Adrenal gland (tissue), 5 donors: ENCODE measurements around the gene CANX.

Experiments used
- CTCF ChIP-seq, 6 experiments: fragments of 450-650 bp in 4 of 6; fragments of 200-600 bp in 2 of 6; sonication (generic) in 1 of 6; IDR thresholded peaks; 1 replicate in 5 of 6; 2 replicates in 1 of 6; pipeline versions ENCODE4 v1.5.1 to v1.8.0; 2016 to 2021; ENCODE audit warnings: antibody characterized with exemption in 6 of 6, mild to moderate bottlenecking in 2 of 6, moderate library complexity in 1 of 6
- POLR2A ChIP-seq, 2 donors: fragments of 450-650 bp; IDR thresholded peaks; one replicate each; pipeline ENCODE4 v1.6.1; 2017; ENCODE audit warnings: antibody characterized with exemption in 2 of 2, mild to moderate bottlenecking in 2 of 2, moderate library complexity in 1 of 2
- donor health status: DM: no; HTN: no; CAD: no.

DNA sequence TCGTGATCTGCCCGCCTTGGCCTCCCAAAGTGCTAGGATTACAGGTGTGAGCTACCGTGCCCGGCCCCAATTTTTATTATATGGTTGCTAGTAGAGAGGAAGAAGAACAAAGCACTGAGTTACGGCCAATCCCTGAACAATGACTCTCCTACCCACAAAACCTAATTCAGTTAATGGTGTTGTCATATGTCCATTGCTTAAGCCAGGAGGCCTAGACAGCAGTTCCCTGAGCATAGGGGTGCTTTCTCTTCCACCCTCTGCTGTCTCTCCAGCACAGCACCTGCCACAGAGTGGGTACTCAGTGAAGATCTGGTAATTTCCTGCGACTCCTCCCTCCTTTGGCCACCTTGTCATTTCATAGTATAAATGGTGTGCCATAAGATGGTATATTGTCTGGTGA is 73.6 kb downstream of the CANX start:
- TF ChIP-seq CTCF (IDR thresholded peaks at IDR 0.05) (no peak), POLR2A (IDR thresholded peaks at IDR 0.05) (no peak)
